Measurements from ENCODE around the gene SUN1.

SUN1 gene

DNA sequence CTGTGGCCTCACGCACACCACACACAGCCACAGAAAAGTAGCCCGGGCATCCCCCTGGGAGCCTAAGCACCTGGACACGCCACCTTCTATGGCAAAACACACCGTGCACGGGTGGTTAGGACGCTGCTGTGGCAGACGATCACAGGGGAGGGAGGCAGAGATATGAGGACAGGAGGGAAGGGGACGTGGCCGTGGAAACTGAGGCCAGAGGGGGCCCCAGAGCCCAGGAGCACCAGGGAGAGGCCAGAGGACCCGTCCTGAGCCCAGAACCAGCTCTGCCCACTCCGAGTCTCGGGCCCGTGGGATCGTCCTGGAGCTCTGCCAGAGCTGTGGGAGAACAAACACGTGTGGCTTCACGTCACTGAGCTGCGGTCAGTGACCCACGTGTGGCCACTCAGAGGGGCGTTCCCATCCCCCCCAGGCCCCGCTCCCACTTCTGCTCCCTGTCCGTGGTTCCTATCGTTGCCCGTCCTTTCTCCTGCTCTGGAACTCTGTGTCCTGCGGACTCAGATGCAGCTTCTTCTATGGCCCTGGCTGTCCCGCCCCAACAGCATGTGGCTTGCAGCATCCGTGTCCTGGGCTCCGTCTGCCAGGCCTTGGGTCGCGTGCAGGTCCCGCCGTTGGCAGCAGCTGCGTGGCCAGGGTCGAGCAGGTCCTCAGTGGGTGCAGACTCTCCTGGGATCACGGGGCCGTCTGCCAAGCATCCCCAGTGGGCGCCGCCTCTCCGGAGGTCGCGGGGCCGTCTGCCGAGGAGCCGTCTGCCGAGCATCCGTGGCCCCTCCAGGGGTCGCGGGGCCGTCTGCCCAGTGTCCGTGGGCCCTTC is 75.1 kb downstream of the SUN1 start:
- TF ChIP-seq SNAI2 (CRISPR knock-in tag; IDR thresholded peaks at IDR 0.05) (no peak), GLIS3 (CRISPR knock-in tag; IDR thresholded peaks at IDR 0.05) (no peak), PPARA (CRISPR knock-in tag; IDR thresholded peaks at IDR 0.05; ENCODE audit: borderline replicate concordance) (no peak), ZFP30 (CRISPR knock-in tag; IDR thresholded peaks at IDR 0.05) (no peak), RARB (CRISPR knock-in tag; IDR thresholded peaks at IDR 0.05) (no peak), ZNF70 (CRISPR knock-in tag; IDR thresholded peaks at IDR 0.05) (no peak), ZNF8 (CRISPR knock-in tag; IDR thresholded peaks at IDR 0.05) (no peak), ZC3H10 (CRISPR knock-in tag; IDR thresholded peaks at IDR 0.05) (no peak), ZNF565 (CRISPR knock-in tag; conservative IDR thresholded peaks at IDR 0.05; ENCODE audit: low read depth) (no peak), BACH2 (CRISPR knock-in tag; IDR thresholded peaks at IDR 0.05; ENCODE audit: borderline replicate concordance) (no peak), TOX (CRISPR knock-in tag; IDR thresholded peaks at IDR 0.05; ENCODE audit: borderline replicate concordance) (no peak), ZFP3 (CRISPR knock-in tag; IDR thresholded peaks at IDR 0.05) (no peak), ISL1 (CRISPR knock-in tag; IDR thresholded peaks at IDR 0.05) (no peak)
- TF ChIP-seq, protein P1, sequence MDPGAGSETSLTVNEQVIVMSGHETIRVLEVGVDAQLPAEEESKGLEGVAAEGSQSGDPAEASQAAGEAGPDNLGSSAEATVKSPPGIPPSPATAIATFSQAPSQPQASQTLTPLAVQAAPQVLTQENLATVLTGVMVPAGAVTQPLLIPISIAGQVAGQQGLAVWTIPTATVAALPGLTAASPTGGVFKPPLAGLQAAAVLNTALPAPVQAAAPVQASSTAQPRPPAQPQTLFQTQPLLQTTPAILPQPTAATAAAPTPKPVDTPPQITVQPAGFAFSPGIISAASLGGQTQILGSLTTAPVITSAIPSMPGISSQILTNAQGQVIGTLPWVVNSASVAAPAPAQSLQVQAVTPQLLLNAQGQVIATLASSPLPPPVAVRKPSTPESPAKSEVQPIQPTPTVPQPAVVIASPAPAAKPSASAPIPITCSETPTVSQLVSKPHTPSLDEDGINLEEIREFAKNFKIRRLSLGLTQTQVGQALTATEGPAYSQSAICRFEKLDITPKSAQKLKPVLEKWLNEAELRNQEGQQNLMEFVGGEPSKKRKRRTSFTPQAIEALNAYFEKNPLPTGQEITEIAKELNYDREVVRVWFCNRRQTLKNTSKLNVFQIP (CRISPR knock-in tag; IDR thresholded peaks at IDR 0.05; ENCODE audit: borderline replicate concordance, low read depth): no peak
- TF ChIP-seq, protein P2, sequence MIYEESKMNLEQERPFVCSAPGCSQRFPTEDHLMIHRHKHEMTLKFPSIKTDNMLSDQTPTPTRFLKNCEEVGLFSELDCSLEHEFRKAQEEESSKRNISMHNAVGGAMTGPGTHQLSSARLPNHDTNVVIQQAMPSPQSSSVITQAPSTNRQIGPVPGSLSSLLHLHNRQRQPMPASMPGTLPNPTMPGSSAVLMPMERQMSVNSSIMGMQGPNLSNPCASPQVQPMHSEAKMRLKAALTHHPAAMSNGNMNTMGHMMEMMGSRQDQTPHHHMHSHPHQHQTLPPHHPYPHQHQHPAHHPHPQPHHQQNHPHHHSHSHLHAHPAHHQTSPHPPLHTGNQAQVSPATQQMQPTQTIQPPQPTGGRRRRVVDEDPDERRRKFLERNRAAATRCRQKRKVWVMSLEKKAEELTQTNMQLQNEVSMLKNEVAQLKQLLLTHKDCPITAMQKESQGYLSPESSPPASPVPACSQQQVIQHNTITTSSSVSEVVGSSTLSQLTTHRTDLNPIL (CRISPR knock-in tag; IDR thresholded peaks at IDR 0.05; ENCODE audit: low read depth): no peak
- TF ChIP-seq, protein P3, sequence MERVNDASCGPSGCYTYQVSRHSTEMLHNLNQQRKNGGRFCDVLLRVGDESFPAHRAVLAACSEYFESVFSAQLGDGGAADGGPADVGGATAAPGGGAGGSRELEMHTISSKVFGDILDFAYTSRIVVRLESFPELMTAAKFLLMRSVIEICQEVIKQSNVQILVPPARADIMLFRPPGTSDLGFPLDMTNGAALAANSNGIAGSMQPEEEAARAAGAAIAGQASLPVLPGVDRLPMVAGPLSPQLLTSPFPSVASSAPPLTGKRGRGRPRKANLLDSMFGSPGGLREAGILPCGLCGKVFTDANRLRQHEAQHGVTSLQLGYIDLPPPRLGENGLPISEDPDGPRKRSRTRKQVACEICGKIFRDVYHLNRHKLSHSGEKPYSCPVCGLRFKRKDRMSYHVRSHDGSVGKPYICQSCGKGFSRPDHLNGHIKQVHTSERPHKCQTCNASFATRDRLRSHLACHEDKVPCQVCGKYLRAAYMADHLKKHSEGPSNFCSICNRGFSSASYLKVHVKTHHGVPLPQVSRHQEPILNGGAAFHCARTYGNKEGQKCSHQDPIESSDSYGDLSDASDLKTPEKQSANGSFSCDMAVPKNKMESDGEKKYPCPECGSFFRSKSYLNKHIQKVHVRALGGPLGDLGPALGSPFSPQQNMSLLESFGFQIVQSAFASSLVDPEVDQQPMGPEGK (CRISPR knock-in tag; IDR thresholded peaks at IDR 0.05; ENCODE audit: borderline replicate concordance): no peak
- no peak for ATAC-seq

DNA sequence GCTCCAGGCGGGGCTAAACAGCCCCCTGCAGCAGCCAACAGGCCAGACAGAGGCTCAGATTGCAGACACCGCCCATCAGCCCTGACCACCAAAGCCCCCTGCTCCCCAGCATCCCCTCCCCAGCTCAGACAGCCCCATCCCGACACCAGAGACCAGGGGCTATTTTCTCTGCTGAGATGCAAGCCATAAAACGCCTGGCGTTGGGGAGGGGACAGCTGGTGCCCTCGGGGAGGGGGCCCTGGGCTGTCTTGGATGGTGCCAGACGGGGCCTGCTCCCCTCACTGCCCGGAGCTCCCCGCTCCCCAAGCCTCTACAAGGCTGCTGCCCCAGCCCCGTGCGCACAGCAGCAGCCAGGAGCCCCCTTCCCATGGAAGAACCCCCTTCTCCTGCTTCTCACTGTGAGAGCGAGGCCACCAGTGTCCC is 75.9 kb downstream of the SUN1 start:
- ATAC-seq: peak; percentile 2

DNA sequence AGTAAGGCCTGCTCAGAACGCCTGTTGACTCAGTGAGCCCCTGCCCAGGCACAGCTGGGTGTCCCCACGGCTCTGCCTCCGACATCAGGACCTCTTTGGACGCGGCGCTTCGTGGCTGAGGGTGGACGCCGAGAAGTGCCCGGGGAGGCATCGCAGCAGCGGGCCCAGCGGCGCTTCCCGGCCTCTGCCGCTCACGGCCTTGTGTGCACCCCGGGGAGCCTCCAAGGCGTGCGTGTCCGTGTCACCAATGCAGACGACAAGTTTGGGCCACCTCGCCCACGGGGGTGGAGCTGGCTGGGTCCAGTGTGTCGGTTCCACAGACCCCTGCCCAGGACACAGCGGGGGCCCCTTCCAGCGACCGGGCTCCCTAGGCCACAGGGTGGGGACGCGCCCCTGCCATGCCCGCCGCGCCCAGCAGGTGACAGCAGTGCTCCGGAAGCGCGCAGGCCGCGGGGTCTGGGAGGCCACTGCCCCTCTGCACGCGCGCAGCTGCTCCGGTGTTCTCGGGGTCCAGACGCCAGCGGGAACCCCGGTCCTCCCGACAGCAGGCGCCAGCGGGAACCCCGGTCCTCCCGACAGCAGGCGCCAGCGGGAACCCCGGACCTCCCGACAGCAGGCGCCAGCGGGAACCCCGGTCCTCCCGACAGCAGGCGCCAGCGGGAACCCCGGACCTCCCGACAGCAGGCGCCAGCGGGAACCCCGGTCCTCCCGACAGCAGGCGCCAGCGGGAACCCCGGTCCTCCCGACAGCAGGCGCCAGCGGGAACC is 76.5 kb downstream of the SUN1 start:
- peak; percentile 92 for ATAC-seq

More for the DNA sequence above, 75.9 kb downstream of the SUN1 start:
- no peak for TF ChIP-seq GLIS3 (CRISPR knock-in tag; IDR thresholded peaks at IDR 0.05)
- TF ChIP-seq OSR1 (CRISPR knock-in tag; IDR thresholded peaks at IDR 0.05): no peak
- TF ChIP-seq, protein P3 (CRISPR knock-in tag; IDR thresholded peaks at IDR 0.05; ENCODE audit: borderline replicate concordance): no peak
- TF ChIP-seq BACH2 (CRISPR knock-in tag; IDR thresholded peaks at IDR 0.05; ENCODE audit: borderline replicate concordance): no peak
- no peak for TF ChIP-seq ZFP3 (CRISPR knock-in tag; IDR thresholded peaks at IDR 0.05)
- no peak for TF ChIP-seq ZNF70 (CRISPR knock-in tag; IDR thresholded peaks at IDR 0.05)
- no peak for TF ChIP-seq ZNF8 (CRISPR knock-in tag; IDR thresholded peaks at IDR 0.05)
- TF ChIP-seq PPARA (CRISPR knock-in tag; IDR thresholded peaks at IDR 0.05; ENCODE audit: borderline replicate concordance): no peak
- TF ChIP-seq ESRRG (CRISPR knock-in tag; IDR thresholded peaks at IDR 0.05): no peak

Data from SK-N-SH treated with all-trans-retinoic acid at 6 μM for 48 hours (cell line).